NCI-H226 (cell line): Measurements from ENCODE around the gene OR6S1.
"Not testable (repeated sequence)": the region's sequence is repeated elsewhere in the genome, so short reads cannot be mapped to it uniquely, and the experiment has no call there.

Source experiments
- DNase-seq: peaks from one replicate; pipeline ENCODE4 v3.0.0-alpha.2; 2015

Gene OR6S1

DNA sequence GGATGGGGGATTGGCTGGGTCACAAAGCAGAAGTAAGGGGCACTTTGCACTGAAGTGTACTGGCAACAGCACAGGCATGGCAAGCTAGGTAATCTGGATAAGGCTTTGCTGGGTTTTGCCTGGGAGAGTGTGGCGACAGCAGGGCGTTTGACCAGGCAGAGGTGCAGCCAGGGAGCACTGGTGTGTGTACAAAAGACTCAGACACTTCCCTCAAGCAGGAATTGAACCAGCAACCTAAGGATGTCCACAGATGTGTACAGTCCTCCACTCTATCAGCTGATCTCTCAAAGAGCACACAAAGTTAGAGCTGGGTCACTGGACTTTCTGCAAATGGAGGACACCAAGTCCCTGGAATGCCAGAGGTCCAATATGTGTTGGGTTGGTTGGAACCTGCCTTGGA, 27.5 kb upstream of the OR6S1 start:
- no peak for DNase-seq

- no peak for DNase-seq
These were observed 26.5 kb upstream of the OR6S1 start for GRCh38 chr14:20667957-20668356.

GRCh38 chr14:20666400-20666961, 25.0 kb upstream of the OR6S1 start:
- DNase-seq, result not testable (repeated sequence)

- DNase-seq, result peak; percentile 71
These were observed 21.7 kb upstream of the OR6S1 start for GRCh38 chr14:20662968-20663732.

DNA sequence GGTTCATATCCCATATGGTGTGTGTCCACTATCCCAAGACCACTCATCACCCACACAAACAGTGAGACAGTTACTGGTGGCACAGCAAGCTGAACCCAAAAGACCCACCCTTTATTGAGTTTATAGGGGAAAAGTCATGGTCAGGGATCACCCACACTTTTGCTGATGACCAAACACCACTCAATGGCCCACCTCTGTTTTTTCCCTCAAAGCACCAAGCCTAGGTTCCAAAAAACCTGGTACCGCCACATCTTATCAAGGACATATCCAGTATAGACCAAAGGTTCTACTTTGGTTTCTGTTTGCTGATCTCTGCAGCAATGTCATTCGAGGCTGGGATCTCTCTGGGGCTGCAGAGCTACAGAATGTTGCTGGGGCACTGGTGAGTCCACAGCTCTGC, 19.7 kb upstream of the OR6S1 start:
- DNase-seq, result no peak

DNA sequence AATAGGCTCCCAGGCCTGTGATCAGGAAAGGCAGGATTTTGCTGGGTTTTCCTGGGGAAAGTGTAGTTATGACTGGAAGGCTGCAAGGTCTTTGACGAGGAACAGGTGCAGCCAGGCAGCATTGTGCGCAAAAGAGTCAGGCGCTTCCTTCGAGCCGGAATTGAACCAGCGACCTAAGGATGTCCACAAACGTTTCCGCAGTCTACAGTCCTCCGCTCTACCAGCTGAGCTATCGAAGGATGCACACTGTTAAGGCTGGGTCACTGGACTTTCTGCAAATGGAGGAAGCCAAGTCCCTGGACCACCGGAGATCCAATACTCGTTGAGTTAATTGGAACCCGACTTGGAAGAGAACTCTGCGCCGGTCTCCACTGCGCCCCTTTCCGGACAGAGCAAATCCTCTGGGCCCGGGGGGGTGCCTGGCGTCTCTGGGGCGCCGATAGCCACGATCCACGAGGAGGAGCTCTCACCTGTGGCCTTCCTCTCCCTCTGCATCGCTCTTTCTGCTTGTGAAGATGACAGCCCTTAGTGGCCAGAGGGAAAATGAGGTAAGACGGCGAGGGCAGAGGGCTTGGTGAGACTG, 18.4 kb upstream of the OR6S1 start:
- no peak for DNase-seq

GRCh38 chr14:20659336-20659735, 17.8 kb upstream of the OR6S1 start:
- DNase-seq, result no peak

GRCh38 chr14:20658246-20658645, 16.8 kb upstream of the OR6S1 start:
- no peak for DNase-seq

GRCh38 chr14:20657216-20658211, 16.0 kb upstream of the OR6S1 start:
- no peak for DNase-seq

- DNase-seq, result no peak
These were observed 14.8 kb upstream of the OR6S1 start for GRCh38 chr14:20656274-20656673.

DNA sequence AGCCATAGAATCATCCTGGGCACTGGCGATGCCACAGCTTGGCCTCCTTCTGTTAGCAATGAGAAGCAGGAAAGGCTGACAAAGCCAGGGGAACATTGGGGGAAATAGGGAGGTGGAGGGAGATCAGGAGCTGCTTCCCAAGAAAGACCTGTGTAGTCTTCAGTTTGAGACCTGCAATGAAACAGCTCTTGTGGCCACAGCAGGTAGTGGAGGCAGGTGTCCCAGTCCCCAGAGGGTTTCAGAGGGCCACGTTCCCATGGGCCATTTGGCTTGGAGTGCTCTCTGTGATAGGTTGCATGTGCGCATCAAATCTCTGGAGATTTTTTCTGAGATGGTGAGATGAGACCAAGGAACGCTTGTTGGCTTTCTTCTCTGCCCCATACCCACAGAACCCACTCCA, 14.4 kb upstream of the OR6S1 start:
- DNase-seq, result no peak

DNA sequence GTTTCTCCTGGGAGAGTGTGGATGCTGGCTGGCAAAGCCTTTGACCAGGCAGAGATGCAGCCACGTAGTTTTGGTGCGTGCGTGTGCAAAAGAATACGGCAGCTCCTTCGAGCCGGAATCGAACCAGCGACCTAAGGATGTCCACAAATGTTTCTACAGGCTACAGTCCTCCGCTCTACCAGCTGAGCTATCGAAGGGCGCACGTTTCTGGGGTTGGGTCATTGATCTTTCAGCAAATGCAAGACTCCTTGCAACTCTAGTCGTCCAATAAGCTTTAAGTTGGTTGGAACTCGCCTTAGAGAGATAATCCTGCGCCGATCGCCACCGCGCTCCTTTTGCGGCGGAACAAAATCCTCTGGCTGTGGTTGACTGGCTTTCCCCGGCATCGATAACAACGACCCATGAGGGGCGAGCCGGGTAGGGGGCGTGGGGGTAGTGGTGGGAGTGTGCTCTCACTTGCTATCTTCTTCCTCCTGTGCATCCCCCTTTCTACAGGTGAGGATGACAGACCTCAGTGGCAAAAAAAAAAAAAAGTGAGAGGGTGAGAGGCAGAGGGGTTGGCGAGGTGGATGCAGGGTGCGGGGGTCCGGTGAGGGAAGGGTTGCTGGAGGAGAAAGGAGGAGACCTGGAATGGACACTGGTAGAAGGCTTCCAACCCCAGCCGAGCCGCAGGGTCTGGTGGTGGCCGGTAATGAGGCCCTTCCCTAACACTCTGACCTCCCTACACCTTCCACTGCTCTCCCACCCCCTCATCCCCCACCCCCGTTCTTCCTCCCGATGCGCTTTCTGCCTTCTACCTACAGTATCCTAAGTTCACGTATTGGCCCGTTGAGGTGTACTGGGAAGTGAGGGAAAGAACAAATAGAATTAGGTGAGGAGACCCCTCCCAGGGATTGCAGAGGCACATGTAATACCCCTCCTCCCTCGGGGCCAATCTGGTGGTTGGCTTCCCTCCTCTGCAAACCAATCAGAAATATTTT, 11.8 kb upstream of the OR6S1 start:
- no peak for DNase-seq

- DNase-seq, result no peak
These were observed 4.0 kb upstream of the OR6S1 start for GRCh38 chr14:20645481-20645880.

DNA sequence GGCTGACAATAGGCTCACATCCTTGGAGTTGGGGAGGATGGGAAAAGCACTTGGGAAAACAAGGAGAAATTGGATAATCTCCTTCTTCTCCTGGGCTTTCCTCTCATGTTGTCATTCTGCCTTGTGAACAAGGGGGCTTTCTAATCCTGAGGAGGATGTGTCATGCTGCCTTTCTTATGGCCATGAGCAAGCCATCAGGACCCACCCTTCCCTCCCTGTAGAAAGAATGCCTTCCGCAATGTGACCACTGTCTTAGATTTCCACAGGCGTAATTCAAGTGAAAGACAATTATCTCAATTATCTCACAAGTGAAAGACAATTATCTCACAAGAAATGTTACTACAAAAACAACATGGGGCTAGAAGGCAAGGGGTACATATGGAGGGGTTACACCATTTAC, 3.0 kb upstream of the OR6S1 start:
- DNase-seq, result no peak

GRCh38 chr14:20642755-20643154, 1.3 kb upstream of the OR6S1 start:
- not testable (repeated sequence) for DNase-seq

DNA sequence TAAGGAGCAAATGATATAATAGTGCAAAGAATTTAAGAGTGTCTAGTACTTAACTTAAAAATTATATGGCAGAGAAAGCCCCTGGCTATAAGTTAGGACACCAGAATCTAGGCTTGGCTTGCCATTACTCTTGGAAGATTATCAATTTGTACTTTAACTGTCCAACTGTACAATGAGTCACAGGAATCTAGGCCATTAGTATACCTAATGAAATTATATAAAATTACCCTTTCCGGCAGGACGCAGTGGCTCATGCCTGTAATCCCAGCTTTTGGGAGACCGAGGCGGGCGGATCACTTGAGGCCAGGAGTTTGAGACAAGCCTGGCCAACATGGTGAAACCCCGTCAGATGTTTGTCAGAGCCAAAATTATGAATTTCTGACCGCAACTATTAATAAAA, 691 bp upstream of the OR6S1 start:
- DNase-seq, result no peak

- peak; percentile 85 for DNase-seq
These were observed 8.4 kb downstream of the OR6S1 start for GRCh38 chr14:20632831-20633691.

- DNase-seq, result no peak
These were observed 9.1 kb downstream of the OR6S1 start for GRCh38 chr14:20632448-20632830.

DNA sequence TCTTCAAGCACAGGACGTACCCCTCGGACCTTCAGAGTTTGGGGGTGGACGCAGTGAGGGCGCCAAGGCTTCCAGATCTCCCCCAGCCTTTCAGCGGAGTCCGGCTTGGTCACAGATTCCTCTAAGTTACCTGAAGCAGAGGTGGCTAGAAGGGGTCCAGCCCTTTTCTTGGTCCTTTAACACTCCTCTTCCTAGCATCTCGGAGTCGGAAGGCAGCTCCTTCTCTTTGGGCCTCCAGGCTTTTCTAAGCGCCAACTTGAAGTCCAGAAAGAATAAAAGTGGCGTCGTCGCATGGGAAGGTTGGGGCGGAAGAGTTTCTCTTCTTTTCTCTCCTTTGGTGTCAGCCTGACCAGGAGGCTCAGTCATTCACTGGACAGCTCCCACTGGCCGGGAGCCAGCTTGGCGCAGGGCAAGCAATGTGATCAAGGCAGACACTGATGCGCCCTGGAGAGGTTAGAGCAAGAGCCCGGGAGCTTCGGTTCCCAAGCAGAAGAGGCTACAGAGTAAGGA, 9.6 kb downstream of the OR6S1 start:
- peak; percentile 57 for DNase-seq

DNA sequence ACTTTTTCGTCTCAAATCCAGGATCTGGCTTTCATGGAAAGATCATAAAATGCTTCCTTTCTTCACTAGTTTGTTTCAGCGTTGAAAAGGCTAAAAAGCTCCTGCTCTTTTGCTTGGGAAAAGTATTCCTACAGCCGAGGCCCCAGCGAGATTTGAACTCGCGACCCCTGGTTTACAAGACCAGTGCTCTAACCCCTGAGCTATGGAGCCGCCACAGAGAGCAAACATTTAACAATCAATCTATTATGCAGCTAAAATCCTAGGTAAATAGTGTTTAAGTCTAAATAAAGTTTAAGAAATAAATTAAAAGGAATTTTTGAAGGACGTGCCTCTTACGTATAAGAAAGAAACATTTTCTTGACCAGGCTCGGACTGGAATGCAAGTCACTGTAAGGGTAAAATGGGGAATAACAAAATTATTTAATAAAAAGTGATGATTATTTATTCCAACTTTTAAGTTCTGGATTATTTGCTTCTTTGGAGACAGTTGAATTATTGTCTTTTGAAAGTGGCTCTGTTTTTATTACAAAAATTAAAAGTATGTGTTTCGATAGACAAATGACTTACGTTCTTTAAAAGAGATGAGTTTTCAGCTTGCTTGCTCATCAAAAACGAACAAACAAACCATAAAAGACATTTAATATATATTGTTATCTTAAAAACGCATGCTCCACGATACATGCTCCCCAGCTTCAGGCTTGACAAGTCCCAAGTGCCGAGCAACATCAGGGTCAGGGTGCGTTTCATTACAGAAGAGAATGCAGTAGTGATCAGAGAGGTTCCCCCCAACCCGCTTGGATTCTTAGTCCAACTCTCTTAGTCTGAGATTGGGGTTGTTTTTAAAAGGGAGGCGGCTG, 10.2 kb downstream of the OR6S1 start:
- peak; percentile 65 for DNase-seq
